Fibroblast of skin of left quadriceps (primary cell): ENCODE data around the gene IL23A.

Source experiments
- DNase-seq, 2 experiments: peaks; one replicate each; pipeline ENCODE4 v3.0.0-alpha.2; 2013; ENCODE audit warnings: low read depth in 2 of 2

IL23A gene

DNA sequence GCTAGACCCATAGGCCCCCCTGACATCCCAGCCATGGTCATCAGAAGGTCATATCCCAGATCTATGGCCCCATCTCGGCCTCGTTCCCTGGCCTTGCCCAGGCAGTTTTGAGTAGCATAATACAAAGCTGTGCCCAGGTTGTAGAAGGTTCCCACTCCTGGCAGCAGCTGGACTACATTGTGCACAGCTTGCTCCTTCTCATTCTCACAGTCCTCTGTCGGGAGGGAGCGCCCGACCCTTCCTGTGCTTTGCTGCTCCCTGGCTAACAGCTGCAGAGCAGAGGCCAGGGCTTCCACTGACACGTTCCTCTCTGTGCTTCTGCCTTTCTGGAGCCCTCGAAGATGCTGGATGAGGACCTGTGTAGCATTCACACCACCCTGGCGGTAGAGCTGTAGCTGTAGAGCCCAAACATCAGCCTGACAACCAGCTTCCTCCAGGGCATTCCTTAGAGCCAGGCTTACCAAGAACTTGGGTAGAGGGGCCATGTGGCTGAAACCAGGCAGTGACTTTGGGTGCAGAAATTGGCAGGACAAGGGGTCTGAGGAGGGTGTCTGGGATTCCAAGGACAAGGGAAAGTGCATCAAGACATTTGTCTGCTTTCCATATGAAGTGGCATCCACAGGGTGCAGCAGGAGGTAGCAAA lies 22.9 kb downstream of the IL23A start:
- no peak for DNase-seq

DNA sequence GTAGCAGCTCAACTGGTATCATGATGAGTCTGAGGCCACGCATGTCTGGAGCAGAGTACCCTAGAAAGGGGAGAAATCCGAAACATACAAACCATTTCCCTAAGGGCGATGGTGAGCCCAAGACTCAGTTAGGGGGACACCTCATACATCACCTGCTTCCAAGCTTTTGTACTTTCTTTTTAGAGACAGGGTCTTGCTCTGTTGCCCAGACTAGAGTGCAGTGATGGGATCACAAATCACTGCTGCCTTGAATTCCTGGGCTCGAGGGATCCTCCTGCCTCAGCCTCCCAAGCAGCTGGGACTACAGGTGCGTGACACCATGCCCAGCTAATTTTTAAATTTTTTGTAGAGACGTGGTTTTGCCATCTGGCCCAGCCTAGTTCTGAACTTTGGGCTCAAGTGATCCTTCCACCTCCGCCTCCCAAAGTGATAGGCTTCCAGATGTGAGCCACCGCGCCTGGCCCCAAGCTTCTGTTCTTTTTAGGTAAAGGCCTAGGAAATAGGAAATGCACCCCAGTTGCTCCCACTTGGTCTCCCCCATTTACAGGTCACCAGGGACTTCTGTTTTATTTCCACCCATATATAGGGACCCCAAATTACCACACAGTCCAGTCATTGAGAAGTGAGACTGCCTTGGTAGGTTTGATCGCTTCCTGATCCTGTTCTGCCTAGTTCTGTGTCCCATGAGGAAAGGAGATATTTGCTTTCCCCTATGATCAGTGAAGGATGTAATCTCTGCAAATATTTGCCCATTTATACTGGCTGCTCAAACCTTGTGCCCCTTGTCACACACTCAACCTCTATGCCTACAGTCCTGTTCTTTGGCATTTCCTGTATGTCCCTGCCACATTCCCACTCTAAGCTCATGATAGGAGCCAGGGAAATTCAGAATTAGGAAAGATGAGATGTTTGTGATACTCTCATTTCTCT lies 23.7 kb downstream of the IL23A start, which contains the start of gene APOF:
APOF (minus strand) TSS at position 728 of the 930 bp plus-strand sequence; CDS start at position 616, 112 bp downstream.
- no peak for DNase-seq

DNA sequence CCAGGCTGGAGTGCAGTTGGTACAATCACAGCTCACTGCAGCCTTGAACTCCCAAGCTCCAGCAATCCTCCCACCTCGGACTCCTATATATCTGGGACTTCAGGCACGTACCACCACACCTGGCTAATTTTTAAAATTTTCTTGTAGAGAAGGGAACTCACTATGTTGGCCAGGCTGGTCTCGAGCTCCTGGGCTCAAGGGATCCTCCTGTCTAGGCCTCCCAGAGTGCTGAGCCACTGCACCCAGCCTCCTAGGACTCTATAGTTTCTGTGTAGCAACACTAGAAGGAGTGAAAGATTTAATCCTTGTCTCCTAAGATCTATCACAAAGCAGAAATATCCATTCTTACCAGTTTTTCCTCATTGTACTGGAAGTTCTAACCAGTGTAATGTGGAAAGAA lies 28.3 kb downstream of the IL23A start:
- no peak for DNase-seq

DNA sequence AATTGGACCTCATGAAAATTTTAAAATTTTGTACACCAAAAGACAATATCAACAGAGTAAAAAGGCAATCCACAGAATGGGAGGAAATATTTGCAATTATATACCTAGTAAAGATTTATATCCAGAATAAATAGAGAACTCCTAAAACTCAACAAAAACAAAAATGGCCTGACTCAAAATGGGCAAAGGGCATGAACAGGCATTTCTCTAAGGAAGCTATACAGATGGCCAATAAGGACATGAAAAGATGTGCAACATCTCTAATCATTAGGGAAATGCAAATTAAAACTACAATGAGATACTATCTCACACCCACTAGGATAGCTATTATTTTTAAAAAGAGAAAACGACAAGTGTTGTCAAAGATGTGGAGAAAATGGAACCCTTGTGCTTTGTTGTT lies 34.8 kb downstream of the IL23A start:
- DNase-seq = no peak

DNA sequence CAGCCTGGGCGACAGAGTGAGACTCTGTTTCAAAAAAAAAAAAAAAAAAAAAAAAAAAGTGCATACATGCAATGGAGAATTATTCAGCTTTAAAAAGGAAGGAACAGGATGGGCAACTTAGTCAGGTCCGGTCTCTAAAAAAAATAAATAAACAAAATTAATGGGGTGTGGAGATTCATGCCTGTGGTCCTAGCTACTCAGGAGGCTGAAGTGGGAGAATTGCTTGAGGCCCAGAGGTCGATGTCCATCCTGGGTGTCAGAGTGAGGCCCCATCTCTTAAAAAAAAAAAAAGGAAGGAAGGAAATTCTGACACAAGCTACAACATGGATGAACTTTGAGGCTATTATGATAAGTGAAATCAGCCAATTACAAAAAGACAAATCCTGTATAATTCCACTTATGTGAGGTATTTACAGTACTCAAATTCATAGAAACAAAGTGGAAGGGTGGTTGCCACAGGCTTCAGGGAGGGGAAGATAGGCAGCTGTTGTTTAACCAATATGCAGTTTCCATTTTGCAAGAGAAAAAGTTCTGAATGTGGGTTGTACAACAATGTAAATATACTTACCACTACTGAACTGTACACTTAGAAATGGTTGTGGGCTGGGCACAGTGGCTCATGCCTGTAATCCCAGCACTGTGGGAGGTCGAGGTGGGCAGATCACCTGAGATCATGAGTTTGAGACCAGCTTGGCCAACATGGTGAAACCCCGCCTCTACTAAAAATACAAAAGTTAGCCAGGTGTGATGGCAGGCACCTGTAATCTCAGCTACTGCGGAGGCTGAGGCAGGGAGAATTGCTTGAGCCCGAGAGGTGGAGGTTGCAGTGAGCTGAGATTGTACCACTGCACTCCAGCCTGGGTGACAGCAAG lies 36.3 kb downstream of the IL23A start:
- no peak for DNase-seq

DNA sequence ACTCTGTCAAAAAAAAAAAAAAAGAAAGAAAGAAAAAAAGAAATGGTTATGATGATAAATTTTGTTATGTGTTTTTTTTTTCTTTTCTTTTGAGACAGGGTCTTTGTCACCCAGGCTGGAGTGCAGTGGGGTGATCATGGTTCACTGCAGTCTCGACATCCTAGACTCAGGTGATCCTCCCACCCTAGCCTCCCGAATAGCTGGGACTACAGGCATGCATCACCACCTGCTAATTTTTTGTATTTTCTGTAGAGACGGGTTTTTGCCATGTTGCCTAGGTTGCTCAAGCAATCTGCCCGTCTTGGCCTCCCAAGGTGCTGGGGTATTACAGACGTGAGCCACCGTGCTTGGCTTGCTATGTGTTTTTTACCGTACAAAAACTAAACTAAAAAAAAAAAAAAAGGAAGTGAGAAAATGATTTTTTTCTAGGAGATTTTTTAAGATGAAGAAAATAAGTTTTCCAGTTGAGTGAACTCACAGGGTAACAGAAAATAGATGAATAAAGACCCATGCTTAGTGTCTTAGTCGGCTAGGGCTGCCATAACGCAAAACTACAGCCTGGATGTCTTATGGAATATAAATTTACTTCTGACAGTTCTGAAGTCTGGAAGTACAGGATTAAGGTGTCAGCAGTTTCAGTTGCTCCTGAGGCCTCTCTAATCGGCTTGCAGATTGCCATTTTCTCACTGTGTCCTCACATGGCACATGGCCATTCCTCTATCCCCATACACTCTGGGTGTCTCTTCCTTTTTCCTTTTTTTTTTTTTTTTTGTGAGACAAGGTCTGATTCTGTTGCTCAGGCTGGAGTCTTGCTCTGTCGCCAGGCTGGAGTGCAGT lies 37.1 kb downstream of the IL23A start:
- no peak for DNase-seq

DNA sequence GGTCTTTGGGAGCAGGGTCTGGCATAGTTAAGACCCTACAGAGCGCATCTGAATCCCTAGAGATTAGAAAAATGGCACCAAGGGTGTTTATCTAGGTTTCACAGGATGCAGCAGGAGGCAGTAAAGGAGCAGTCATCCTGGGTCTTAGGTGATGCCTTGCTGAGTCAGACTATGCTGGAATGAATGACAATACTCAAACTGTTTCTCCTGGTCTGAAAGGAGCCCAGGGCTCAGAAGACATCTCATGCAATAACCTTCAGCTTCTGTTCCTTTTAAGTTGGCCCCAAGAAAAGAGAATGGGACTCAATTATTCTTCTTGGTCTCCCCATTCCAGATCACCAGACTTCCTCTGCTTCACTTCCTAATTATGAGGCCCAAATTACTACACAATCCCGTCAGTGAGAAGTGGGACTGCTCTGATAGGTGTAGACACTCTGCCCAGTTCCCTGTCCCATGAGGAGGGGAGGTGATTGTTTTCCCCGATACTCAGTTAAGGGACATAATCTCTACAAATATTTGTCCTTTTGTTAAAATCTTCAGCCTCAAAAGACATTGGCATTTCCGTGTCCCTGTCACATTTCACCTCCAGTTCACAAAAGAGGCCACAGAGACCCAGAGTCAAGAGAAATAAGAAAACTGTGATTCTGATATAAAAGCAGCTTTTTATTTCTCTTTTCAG lies 38.8 kb downstream of the IL23A start:
- no peak for DNase-seq

DNA sequence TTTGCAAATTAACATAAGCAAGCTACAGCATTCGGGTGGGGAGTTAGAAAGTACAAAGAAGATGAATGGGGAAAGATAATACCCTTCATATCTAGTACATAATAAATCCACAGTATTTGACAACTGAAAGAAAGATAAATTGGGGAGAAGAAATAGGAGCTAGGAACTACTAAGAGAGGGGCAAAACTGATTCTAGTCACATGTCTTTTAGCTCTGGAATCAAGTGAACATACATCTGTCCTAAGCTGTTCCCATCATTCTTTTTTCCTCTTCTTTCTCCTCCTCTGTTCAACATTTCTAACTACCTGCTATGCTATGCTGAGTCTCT lies 39.3 kb downstream of the IL23A start:
- DNase-seq = no peak

DNA sequence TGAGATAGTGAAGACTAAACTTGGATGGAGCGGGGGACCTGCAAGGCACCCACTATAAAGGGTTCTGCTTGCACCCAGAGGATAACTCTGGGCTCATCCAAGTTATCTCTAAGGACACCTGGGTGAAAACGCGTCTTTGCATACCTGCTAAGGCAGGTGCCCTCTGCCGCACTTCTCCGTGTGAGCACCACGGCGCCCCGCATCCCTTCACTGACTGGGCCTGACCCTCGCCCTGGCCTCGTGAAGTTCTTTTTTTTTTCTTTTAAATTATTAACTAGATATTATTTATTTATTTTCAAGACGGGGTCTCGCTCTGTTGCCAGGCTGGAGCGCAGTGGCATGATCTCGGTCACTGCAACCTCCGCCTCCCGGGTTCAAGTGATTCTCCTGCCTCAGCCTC lies 43.9 kb downstream of the IL23A start:
- no peak for DNase-seq

DNA sequence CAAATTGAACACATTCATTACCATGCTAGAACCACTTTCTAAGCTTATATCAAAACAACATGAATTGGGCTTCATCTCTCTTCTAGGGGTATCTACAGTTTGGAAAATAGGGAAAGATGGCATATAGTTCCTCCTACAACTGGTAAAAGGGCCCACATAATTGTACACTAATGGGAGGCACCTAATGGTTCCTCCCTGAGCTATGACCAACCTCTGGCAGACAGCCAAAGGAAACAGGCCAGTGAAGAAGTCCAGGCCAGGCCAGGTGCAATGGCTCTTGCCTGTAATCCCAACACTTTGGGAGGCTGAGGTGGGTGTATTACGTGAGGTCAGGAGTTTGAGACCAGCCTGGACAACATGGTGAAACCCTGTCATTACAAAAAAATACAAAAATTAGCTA lies 47.2 kb downstream of the IL23A start:
- no peak for DNase-seq

DNA sequence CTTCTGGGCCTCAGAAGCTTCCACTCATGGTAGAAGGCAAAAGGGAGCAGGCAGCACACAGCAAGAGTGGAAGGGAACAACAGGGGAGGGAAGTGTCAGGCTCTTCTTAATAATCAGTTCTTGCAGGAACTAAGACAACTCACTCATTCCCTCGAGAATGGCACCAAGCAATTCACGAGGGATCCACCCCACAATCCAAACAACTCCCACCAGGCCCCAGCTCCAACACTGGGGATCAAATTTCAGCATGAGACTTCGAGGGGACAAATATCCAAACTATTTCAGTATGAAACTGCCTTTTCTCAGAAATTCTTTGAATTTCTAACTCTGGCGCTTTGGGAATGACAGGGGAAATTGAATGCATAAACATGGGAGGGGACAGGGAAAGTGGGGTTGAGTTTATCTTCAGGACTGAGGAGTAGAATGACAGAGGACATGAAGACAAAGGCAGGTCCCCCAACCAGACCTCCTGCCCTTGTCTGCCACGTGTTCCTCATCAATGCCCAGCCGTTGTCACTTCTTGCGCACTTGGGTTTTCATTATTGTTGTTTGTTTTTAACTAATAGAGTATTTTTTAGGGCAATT lies 48.6 kb downstream of the IL23A start:
- DNase-seq = peak; percentile 29 to 37

DNA sequence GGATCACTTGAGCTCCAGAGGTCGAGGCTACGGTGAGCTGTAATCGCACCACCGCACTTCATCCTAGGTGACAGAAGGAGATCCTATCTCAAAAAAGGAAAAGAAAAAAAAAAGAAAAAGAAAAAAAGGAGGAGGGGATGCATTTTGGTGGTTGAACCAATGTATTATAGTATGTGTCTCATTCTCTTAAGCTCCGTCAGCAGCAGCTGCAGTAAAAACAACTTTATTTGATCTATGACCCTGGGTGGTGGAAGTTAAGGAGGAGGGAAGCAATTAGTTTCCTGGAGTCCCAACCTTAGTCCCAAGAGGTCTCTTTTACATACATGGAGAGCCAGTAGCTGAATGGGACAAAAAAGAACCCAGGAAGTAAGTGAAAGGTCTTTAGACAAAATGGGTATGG lies 50.7 kb downstream of the IL23A start:
- DNase-seq = no peak
